Dermis microvascular lymphatic vessel endothelial cell (primary cell): ENCODE data around the gene MAPKAPK2. TPM values are rescaled to one million over a fixed set of nuclear protein-coding genes. Genes with fewer than 3 reads are reported as not detected.
A peak's percentile ranks its signal among the peaks of the same experiment; 100 is the strongest.

Experiments
- DNase-seq, 2 donors: peaks; one replicate each; pipeline versions ENCODE4 v3.0.0 to v3.0.0-alpha.2; 2010; ENCODE audit warnings: low read depth in 2 of 2
- total RNA-seq: library from RNA; depleted of rRNA; stranded (reverse); fragments of >200 nt; gene quantifications from 2 replicates; pipeline ENCODE4 v1.2.1, GENCODE V29; 2014

Gene MAPKAPK2
- total RNA-seq, 1 donor from 2014 or later = 27.0 TPM

DNA sequence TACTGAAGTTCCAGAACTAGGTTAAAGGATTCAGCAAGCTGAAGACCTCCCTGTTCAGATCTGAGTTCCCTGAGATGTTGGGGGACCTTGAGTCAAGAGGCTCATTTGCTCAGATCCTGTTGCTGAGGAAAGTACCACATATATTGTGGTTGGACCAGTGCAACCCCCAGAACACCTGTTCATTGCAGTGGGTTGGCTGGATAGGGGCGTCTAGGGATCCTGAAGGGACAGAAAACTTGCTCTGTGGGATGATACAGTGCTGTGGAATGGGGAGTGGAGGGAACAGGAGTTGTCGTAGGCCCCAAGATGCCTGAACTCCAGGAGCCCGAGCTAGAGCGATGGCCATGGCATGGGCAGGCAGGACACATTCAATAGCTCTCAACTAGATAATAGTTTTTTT, 24.6 kb upstream of the MAPKAPK2 start:
- no peak for DNase-seq

GRCh38 chr1:206661161-206661820, 23.4 kb upstream of the MAPKAPK2 start:
- no peak for DNase-seq

- no peak for DNase-seq
These were observed 22.2 kb upstream of the MAPKAPK2 start for GRCh38 chr1:206662396-206663092.

DNA sequence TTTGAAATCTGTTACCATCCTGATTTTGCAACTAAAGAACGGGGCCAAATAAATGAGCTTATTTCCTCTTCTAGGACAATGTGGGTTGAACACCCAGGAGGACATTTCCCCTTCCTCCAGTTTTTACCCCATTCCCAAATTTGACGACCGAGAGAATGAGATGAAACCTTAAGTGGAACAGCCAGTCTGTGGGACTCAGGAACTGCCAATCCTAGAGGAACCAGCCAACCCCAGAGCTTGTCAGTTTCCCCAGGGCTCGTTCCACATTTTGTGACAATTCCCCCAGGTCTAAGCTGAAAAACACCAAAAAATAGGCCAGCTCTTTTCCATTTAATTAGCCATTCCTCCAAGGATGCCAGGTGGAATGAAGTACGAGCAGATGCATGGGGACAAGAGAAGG, 21.3 kb upstream of the MAPKAPK2 start:
- DNase-seq = no peak

- DNase-seq = peak in 1 of 2 donors; percentile 68
These were observed 20.7 kb upstream of the MAPKAPK2 start for GRCh38 chr1:206663832-206664652.

DNA sequence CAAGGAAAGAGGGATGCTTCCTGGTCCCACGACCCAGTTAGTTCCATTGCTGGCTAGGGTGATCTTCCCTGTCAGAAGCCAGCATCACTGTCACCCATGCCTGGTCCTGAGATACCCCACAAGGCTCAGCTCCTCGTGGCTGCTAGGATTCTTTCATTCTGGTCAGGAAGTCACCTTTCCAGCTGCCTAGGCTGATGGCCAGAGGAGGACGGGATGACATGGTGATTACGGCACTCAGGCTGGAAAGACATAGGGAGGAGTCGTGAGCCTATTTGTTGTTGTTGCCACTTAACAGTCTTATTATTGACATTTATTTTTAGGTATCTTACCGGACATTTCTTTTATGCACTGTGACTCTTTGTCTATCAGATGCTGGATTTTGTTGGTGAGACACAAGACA, 20.0 kb upstream of the MAPKAPK2 start:
- DNase-seq = no peak

DNA sequence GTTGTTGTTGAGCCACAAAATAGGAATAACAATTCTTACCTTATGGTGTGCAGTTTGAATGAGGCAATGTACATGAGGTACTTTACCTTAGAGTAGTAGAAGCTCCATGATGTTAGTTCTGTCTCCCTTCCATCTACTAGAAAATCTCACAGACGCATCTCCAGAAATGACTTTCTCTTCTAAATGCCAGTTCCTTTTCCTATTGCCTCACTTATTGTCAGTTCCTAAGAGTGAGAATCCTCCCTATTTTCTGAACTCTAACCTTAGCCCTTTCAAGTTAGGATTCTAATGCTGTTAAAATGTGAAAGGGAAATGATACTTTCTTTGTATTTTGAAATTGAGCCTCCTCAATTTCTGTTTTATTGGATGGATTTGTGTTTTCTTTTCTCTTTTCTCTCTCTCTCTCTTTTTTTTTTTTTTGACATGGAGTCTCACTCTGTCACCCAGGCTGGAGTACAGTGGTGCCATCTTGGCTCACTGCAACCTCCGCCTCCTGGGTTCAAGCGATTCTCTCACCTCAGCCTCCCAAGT, 18.6 kb upstream of the MAPKAPK2 start:
- DNase-seq = no peak

GRCh38 chr1:206666954-206667665, 17.6 kb upstream of the MAPKAPK2 start:
- DNase-seq = no peak

DNA sequence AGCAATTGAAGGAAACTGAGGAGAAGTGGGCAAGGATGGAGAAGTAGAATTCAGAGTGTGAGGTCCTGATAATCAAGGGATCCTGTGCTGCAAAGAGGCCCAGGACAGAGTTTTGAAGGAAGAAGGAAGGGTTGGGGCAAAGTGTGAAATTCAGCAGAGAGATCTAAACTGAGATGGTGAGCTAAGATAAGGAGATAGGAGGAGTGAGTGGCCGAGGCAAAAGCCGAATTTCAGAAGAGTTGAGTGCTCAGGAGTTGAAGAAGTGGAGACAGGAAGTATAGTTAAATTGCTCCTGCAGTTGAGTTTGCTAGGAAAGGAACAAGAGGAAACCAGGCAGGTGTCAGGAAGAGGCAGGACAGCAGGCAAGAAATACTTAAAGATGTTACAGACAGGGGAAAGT, 16.4 kb upstream of the MAPKAPK2 start:
- DNase-seq = no peak

GRCh38 chr1:206668874-206669410, 15.8 kb upstream of the MAPKAPK2 start:
- DNase-seq = no peak

- no peak for DNase-seq
These were observed 12.6 kb upstream of the MAPKAPK2 start for GRCh38 chr1:206672011-206672688.

DNA sequence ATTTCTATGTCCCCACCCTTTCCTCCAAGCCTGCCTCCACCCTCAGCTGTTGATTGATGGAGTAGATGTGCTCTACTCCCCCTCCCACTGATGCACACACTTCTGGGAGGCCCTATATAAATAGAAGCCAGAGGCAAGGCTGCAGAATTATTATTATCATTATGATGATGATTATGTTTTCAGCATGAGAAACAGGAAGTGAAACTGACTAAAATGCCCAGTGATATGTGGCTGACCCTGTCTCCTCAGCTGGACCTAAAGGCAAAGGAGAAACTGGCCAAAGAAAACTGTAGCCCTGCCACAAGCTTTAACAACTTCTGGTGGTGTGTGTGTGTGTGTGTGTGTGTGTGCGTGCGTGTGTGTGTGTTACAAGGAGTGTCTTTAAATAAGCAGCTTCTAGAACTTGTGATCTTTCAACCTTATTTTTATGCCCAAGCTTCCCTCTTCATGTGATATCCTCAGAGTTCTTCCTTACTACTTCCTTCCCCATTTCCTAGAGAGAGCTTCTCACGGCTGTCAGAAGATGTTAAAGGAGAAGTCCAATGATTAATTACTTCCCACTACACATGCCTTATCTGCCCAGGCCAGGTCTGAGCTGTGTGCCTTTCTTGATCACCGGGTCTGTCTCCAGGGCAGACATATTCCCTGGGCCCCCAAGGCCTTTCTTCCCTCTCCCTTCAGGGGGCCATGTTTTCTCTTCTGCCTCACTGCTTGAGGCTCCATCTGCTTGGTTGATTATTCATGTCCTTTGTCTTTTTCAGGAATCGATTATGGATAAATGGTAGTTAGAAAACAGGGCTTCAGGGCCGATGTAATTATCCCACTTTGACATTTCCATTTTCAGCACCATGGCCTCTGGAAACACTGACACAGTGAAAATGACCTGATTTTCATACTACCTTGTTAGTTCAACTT, 11.6 kb upstream of the MAPKAPK2 start:
- DNase-seq = peak in 1 of 2 donors; percentile 39

- DNase-seq = no peak
These were observed 10.5 kb upstream of the MAPKAPK2 start for GRCh38 chr1:206674236-206674635.

DNA sequence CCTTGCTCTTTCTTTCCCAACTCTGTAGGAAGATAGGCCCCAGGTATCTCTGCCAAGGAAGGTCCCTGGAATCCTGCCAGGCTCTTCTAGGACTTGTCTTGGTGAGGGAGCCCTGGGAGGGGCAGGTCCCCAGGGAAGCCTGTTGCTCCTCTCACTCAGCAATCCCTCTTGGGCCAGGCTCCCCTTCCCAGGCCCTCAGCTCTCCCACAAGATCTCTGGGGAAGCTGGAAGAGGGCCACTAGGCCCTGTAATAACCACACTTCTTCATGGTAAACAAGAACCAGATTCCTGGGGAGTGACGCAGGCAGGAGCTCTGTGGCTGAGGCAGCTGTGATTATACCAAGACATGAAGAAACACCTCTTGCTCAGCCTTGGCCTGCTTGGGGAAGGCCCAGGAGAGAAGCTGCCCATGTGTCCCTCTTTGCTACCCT, 9.9 kb upstream of the MAPKAPK2 start:
- no peak for DNase-seq

DNA sequence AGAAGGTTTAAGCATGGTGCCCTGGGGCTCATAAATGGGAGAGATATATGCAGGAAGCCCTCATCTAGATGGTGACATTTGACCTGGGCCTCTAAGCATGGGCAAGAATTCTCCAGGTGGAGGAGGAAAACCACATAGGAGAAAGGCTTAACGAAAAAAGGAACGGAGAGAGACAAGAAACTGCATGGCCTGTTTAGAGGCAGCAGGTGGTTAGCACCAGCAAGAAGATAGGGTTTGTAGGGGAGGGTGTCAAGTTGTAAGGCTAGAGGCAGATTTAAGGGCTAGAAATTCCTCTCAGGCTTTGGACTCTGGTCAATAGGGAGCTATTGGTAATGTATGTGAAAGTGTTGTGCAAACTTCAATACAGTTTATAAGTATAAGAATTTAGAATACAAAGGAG, 8.2 kb upstream of the MAPKAPK2 start:
- DNase-seq = no peak

GRCh38 chr1:206678490-206678889, 6.2 kb upstream of the MAPKAPK2 start:
- DNase-seq = no peak

- DNase-seq = no peak
These were observed 4.9 kb upstream of the MAPKAPK2 start for GRCh38 chr1:206679738-206680211.

DNA sequence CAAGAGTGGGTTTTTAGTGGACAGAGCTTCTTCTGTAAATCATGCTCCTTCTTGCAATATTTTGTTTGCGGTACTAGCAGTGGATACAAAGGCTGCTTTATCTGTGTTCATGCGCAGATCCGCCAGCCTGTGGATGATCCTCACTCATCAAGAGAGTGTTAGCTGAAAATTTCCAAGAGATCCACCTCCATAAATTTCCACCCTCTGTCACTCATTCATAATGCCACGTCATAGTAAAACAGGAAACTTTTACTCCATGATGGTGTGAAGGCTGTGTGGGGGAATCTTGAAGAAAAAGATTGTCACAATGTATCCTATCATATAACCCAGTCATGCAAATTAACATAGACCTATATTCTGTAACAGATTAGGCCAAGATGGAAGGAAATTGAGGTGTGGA, 4.4 kb upstream of the MAPKAPK2 start:
- DNase-seq = no peak

- DNase-seq = no peak
These were observed 3.3 kb upstream of the MAPKAPK2 start for GRCh38 chr1:206681359-206681758.
